ENCODE measurements around the gene COMP. TPM values are rescaled to one million over a fixed set of nuclear protein-coding genes. Genes with fewer than 3 reads are reported as not detected.
A peak's percentile ranks its signal among the peaks of the same experiment; 100 is the strongest.

The COMP gene
- total RNA-seq, 1 donor from 2014 or later: not detected

DNA sequence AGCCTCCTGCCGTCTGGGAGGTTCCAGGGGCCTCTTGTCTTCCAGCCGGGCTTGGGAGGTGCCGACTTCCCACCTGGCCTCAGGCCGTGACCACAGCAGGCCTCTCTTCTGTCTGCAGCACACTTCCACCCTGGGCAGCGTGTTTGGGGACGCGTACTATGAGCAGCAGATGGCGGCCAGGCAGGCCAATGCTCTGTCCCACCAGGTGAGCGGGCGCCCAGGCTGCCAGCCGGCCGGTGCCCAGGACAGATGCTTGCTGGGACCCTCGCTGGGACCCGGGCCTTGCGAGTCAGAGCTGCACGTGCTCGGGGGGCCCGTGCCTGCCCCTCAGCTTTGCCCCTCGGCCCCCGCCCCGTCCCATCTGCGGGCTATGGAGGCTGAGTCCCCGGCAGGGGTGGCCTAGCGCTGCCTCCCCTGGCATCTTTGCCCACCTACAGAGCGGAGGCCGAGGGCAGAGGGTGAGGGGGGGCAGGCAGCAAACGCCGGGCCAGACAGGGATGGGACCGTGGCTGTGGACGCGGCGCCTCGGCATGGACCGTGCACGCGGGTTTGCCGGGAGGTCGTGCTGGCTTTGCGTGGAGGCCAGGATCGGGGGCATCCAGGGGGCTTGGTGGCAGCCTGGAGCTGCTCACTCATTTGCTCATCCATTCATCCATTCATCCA is 16.2 kb downstream of the COMP start:
- Mint-ChIP-seq H3K4me3 (ENCODE audit: unreplicated experiment) (no peak overlapping the region), H3K36me3 (ENCODE audit: low read depth, unreplicated experiment) (peaks cover 5% of the 10 kb centered on the region), H3K27me3 (ENCODE audit: unreplicated experiment) (peaks cover 22% of the 10 kb centered on the region), H3K4me1 (ENCODE audit: unreplicated experiment) (no peaks in the 10 kb centered on the region), H3K9me3 (ENCODE audit: unreplicated experiment) (no peaks in the 10 kb centered on the region), H3K27ac (ENCODE audit: unreplicated experiment) (no peak overlapping the region)
- TF ChIP-seq, protein P1, sequence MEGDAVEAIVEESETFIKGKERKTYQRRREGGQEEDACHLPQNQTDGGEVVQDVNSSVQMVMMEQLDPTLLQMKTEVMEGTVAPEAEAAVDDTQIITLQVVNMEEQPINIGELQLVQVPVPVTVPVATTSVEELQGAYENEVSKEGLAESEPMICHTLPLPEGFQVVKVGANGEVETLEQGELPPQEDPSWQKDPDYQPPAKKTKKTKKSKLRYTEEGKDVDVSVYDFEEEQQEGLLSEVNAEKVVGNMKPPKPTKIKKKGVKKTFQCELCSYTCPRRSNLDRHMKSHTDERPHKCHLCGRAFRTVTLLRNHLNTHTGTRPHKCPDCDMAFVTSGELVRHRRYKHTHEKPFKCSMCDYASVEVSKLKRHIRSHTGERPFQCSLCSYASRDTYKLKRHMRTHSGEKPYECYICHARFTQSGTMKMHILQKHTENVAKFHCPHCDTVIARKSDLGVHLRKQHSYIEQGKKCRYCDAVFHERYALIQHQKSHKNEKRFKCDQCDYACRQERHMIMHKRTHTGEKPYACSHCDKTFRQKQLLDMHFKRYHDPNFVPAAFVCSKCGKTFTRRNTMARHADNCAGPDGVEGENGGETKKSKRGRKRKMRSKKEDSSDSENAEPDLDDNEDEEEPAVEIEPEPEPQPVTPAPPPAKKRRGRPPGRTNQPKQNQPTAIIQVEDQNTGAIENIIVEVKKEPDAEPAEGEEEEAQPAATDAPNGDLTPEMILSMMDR (IDR thresholded peaks at IDR 0.05; ENCODE audit: unreplicated experiment): no peak
- DNase-seq (ENCODE audit: low spot score): no peak

DNA sequence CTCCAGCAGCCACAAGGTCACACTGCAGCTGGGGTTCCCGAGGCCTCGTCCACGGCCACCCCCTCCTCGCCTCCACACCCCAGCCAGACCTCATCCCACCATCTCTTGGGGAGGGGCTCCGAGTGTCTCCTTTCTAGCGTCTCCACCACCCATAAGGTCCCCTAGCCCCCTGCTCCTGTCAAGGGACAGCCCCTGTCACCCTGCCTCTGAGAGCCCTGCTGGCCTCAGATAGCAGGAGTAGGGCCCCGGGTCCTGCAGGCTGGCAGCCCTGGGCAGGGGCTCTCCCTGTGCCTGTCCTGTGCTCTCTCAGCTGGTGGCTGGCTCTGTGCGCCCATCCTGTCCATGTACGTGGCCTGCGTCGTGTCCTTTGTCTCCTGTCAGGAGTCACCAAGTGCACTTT is 17.0 kb downstream of the COMP start:
- H3K27me3 Mint-ChIP-seq (ENCODE audit: unreplicated experiment): peaks cover 22% of the 10 kb centered on the region
- DNase-seq (ENCODE audit: low spot score): no peak
- H3K4me3 Mint-ChIP-seq (ENCODE audit: unreplicated experiment): no peak overlapping the region
- peaks cover 5% of the 10 kb centered on the region for H3K36me3 Mint-ChIP-seq (ENCODE audit: low read depth, unreplicated experiment)
- TF ChIP-seq, protein P1 (IDR thresholded peaks at IDR 0.05; ENCODE audit: unreplicated experiment): no peak
- H3K4me1 Mint-ChIP-seq (ENCODE audit: unreplicated experiment): no peaks in the 10 kb centered on the region
- H3K9me3 Mint-ChIP-seq (ENCODE audit: unreplicated experiment): no peaks in the 10 kb centered on the region
- no peak overlapping the region for H3K27ac Mint-ChIP-seq (ENCODE audit: unreplicated experiment)

DNA sequence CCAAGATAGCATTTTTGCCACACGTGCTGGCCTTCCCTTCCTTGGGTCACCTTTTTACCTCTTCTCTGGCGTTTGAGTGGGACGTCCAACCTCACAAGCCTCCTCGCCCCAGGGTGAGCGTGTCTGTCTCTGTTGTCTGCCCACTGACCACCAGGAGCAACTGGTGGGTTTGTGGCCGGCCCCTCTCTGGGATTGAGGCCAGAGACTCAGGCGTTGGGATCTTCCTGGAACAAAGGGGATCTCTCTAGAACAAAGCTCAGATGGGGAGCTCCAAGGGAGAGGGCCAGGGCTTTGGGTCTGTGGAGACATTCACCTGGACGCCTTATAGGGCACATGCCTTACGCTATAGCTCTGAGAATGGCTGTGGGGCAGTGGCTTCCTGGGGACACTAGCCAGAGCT is 17.4 kb downstream of the COMP start:
- DNase-seq (ENCODE audit: low spot score): no peak
- Mint-ChIP-seq H3K4me1 (ENCODE audit: unreplicated experiment) (no peaks in the 10 kb centered on the region), H3K4me3 (ENCODE audit: unreplicated experiment) (no peak overlapping the region), H3K27me3 (ENCODE audit: unreplicated experiment) (peaks cover 22% of the 10 kb centered on the region), H3K27ac (ENCODE audit: unreplicated experiment) (peak overlapping the region; percentile 31), H3K36me3 (ENCODE audit: low read depth, unreplicated experiment) (peaks cover 5% of the 10 kb centered on the region), H3K9me3 (ENCODE audit: unreplicated experiment) (no peaks in the 10 kb centered on the region)
- TF ChIP-seq, protein P1 (IDR thresholded peaks at IDR 0.05; ENCODE audit: unreplicated experiment): no peak

DNA sequence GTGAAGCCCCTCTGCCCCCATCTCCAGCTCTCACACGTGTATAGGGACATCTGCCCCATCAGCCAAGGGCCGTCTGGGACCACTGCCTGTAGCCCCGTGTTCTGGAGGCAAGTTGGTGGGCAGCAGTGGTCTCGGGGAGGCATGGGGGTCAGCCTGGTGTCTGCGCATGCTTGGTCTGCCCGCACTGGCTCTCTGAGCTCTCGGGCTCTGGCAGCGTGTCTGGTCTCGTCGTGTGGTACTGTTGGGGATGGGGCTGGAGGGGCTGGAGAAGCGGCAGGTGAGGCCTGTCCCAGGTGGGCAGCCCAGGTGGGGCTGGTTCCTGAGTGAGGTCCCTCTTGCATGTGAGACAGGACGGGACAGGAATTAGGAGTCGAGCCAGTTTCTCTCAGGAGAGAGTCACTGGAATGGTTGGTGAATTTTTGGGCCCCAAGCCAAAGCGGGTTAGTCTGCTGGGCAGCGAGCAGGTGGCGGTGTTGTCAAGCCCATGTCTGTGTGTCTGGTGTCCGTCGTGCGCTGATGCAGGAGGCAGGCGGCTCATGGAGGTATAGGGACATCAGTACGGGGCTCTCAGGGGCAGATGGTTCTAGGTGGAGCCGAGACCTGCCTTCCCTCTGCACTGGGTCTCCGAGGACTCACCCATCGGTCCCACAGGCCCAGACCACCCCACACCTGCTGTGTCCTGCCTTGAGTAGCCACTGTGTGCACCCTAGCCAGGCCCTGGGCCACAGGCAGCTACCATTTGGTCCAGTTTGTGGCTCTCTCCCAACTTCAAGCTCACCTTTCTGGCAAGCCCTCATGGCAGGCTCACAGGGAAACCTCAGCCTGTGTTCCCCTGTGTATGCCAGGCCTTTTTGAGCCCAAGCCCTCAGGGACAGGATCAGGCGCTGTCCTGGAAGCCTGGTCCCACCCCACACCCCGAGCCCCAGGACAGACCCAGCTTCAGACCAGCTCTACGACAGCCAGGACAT is 18.2 kb downstream of the COMP start:
- no peak for DNase-seq (ENCODE audit: low spot score)
- TF ChIP-seq, protein P1 (IDR thresholded peaks at IDR 0.05; ENCODE audit: unreplicated experiment): no peak
- H3K4me1 Mint-ChIP-seq (ENCODE audit: unreplicated experiment): no peaks in the 10 kb centered on the region
- H3K36me3 Mint-ChIP-seq (ENCODE audit: low read depth, unreplicated experiment): peaks cover 5% of the 10 kb centered on the region
- peaks cover 22% of the 10 kb centered on the region for H3K27me3 Mint-ChIP-seq (ENCODE audit: unreplicated experiment)
- H3K27ac Mint-ChIP-seq (ENCODE audit: unreplicated experiment): peak overlapping the region; percentile 31
- no peak overlapping the region for H3K4me3 Mint-ChIP-seq (ENCODE audit: unreplicated experiment)
- no peaks in the 10 kb centered on the region for H3K9me3 Mint-ChIP-seq (ENCODE audit: unreplicated experiment)
